Prostate gland (tissue), 2 donors: ENCODE data around the gene ARID4B. TPM values are rescaled to one million over a fixed set of nuclear protein-coding genes. Genes with fewer than 3 reads are reported as not detected.
"Not testable (repeated sequence)": the region's sequence is repeated elsewhere in the genome, so short reads cannot be mapped to it uniquely, and the experiment has no call there.

Source experiments
- DNase-seq: peaks from one replicate; pipeline ENCODE4 v3.0.0-alpha.2; 2019; ENCODE audit warnings: low spot score
- H3K27ac ChIP-seq, 2 donors: fragments of 200-600 bp; sonication (generic); 2 replicates each; pipeline ENCODE4 v1.5.1; 2017 to 2019
- H3K27me3 ChIP-seq: fragments of 200-600 bp; sonication (generic); replicated peaks from 2 replicates; pipeline ENCODE4 v1.5.1; 2019; ENCODE audit not compliant: insufficient read depth
- H3K36me3 ChIP-seq, 2 donors: fragments of 200-600 bp; sonication (generic); 1 replicate in 1 of 2; 2 replicates in 1 of 2; pipeline versions ENCODE4 v1.5.1 to v1.8.1; 2017 to 2019
- H3K4me1 ChIP-seq: fragments of 200-600 bp; sonication (generic); replicated peaks from 2 replicates; pipeline ENCODE4 v1.5.1; 2019
- H3K4me3 ChIP-seq, 2 donors: fragments of 200-600 bp; sonication (generic); 2 replicates each; pipeline ENCODE4 v1.5.1; 2017 to 2019
- H3K9me3 ChIP-seq: fragments of 200-600 bp; sonication (generic); 2 replicates; pipeline ENCODE4 v1.5.1; 2017
- CTCF ChIP-seq, 4 experiments: fragments of 200-600 bp in 2 of 4; fragments of 450-650 bp in 2 of 4; sonication (generic) in 2 of 4; IDR thresholded peaks; 1 replicate in 3 of 4; 2 replicates in 1 of 4; pipeline ENCODE4 v1.5.1; 2016 to 2019; ENCODE audit warnings: antibody characterized with exemption in 4 of 4, mild to moderate bottlenecking in 2 of 4, moderate library complexity in 2 of 4
- POLR2A ChIP-seq: fragments of 450-650 bp; IDR thresholded peaks from one replicate; pipeline ENCODE4 v1.6.1; 2016; ENCODE audit warnings: antibody characterized with exemption, mild to moderate bottlenecking
- POLR2AphosphoS5 ChIP-seq: sonication (generic); formaldehyde crosslinking; IDR thresholded peaks from one replicate; pipeline ENCODE4 v1.6.1; 2017; ENCODE audit warnings: antibody characterized with exemption
- WGBS: methylation state at CpG from one replicate; pipeline ENCODE4 v1.1.5; 2018; 5-methylcytosine and 5-hydroxymethylcytosine counted together
- intact Hi-C: fragments of 100-400 bp; cut with DNase I; formaldehyde crosslinking; loops from one replicate; pipeline ENCODE4 v1.14.2; 2022
- total RNA-seq, 2 donors: library from RNA; depleted of rRNA; stranded (reverse); fragments of >200 nt; gene quantifications; one replicate each; pipeline ENCODE4 v1.1.0, GENCODE V29; 2016

Gene ARID4B
- total RNA-seq, 2 donors from 2014 or later = 28.6 to 46.4 TPM

- Histone ChIP-seq H3K27ac (no peak overlapping the region), H3K27me3 (no peaks in the 10 kb centered on the region), H3K4me1 (no peaks in the 10 kb centered on the region), H3K36me3 (no peaks in the 10 kb centered on the region), H3K9me3 (no peaks in the 10 kb centered on the region), H3K4me3 (no peak overlapping the region)
- no peak for DNase-seq
- no peak for TF ChIP-seq POLR2A
- no peak for TF ChIP-seq CTCF (IDR thresholded peaks at IDR 0.05)
- TF ChIP-seq POLR2AphosphoS5 = no peak
- intact Hi-C loops = no loop called here
- 59% methylated on average over 1 of the region's 1 CpG for WGBS
Observed at GRCh38 chr1:235259133-235259778, 68.7 kb downstream of the ARID4B start.

- H3K27ac ChIP-seq, H3K27me3 ChIP-seq, H3K4me1 ChIP-seq, H3K9me3 ChIP-seq, H3K36me3 ChIP-seq, H3K4me3 ChIP-seq, intact Hi-C loops, DNase-seq: not testable (repeated sequence)
- WGBS = 92% methylated on average over 6 of the region's 6 CpGs
Observed at GRCh38 chr1:235258068-235258467, 69.9 kb downstream of the ARID4B start.

GRCh38 chr1:235254721-235255120 lies 73.3 kb downstream of the ARID4B start:
- H3K27me3 ChIP-seq = no peaks in the 10 kb centered on the region
- no peaks in the 10 kb centered on the region for H3K4me1 ChIP-seq
- H3K27ac ChIP-seq = no peak overlapping the region
- H3K9me3 ChIP-seq = no peaks in the 10 kb centered on the region
- 82% methylated on average over 1 of the region's 1 CpG for WGBS
- H3K36me3 ChIP-seq = no peaks in the 10 kb centered on the region
- TF ChIP-seq POLR2AphosphoS5 (no peak), CTCF (IDR thresholded peaks at IDR 0.05) (no peak), POLR2A (no peak)
- intact Hi-C loops = loop anchor here (5.0 kb wide), 1 partner anchor 73 kb away; the partner anchor contains the start of genes ARID4B and GGPS1
- H3K4me3 ChIP-seq = no peak overlapping the region
- no peak for DNase-seq

- H3K36me3 ChIP-seq = no peaks in the 10 kb centered on the region
- 23% methylated on average over 2 of the region's 2 CpGs for WGBS
- H3K27ac ChIP-seq = no peak overlapping the region
- H3K9me3 ChIP-seq = no peaks in the 10 kb centered on the region
- H3K4me1 ChIP-seq = no peaks in the 10 kb centered on the region
- peak; percentile 33 for DNase-seq
- H3K27me3 ChIP-seq = no peaks in the 10 kb centered on the region
- no peak overlapping the region for H3K4me3 ChIP-seq
- no peak for TF ChIP-seq POLR2A
- peak; percentile 30 to 73 (median 58) for TF ChIP-seq CTCF (IDR thresholded peaks at IDR 0.05)
- peak; percentile 36 for TF ChIP-seq POLR2AphosphoS5
- intact Hi-C loops = loop anchor here (2.0 to 5.0 kb wide), 2 partner anchors 74 to 163 kb away; partner anchors contain the start of genes ARID4B and GGPS1
Observed at GRCh38 chr1:235253219-235253962, 74.6 kb downstream of the ARID4B start.

GRCh38 chr1:235250430-235250829 lies 77.5 kb downstream of the ARID4B start:
- no peaks in the 10 kb centered on the region for H3K36me3 ChIP-seq
- no peak overlapping the region for H3K27ac ChIP-seq
- no peaks in the 10 kb centered on the region for H3K27me3 ChIP-seq
- no peak for DNase-seq
- intact Hi-C loops = loop anchor here (5.0 kb wide), 1 partner anchor 77 kb away; the partner anchor contains the start of genes ARID4B and GGPS1
- H3K4me1 ChIP-seq = no peaks in the 10 kb centered on the region
- H3K4me3 ChIP-seq = no peak overlapping the region
- 81% methylated on average over 3 of the region's 3 CpGs for WGBS
- TF ChIP-seq POLR2AphosphoS5 (no peak), CTCF (IDR thresholded peaks at IDR 0.05) (no peak), POLR2A (no peak)
- no peaks in the 10 kb centered on the region for H3K9me3 ChIP-seq
